GM21390 (cell line): Measurements from ENCODE around the gene NUDT21.
"Not testable (repeated sequence)": the region's sequence is repeated elsewhere in the genome, so short reads cannot be mapped to it uniquely, and the experiment has no call there.

ENCODE experiments used
- ATAC-seq: cut with Tn5 transposase; IDR thresholded peaks from one replicate; pipeline ENCODE4 v1.9.1; 2021; ENCODE audit not compliant: unreplicated experiment

Gene NUDT21

DNA sequence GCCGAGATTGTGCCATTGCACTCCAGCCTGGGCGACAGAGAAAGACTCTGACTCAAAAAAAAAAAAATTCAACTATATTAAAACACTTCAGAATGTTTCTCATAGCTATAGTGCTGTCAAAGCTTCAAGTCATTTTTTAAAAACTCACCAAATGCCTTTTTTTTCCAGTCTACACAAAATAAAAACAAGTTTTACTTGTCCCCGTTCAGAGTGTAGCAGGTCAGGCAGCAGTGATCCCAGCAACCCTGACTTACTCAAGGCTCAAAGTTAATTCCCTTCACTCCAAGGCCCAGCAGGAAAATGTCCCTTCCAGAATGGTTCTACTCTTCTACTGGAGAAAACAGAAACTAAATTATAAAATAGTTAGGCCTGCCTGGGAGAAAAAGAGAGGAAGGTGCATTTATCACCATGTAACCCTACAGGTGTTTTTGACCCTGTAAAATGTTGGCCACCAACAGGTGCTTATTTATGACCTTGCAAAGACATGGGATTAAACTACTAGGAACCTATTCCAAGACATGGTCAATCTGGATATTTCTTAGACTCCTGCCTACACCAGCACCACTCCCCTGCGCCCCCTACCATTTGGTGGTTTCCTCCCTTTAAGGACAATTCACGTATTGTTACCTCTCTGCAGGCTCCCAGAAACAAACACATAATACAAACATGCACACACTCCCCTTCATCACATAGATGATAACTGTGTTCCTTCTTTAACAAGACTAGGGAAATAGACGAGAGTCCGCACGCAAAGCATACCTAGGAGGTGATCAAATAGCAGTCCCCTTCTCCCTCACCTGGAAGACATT is 31.2 kb downstream of the NUDT21 start:
- ATAC-seq = no peak

DNA sequence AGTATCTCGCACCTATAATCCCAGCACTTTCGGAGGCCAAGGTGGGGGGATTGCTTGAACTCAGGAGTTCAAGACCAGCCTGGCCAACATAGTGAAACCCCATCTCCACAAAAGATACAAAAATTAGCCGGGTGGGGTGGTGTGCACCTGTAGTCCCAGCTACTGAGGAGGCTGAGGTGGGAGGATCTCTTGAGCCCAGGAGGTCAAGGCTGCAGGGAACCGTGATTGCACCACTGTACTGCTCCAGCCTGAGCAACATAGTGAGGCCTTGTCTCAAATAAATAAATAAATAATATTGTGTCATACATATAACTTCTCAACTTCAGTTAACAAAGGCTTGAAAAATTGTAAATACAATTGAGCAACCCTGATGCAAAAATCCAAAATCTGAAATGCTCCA is 34.0 kb downstream of the NUDT21 start:
- no peak for ATAC-seq

DNA sequence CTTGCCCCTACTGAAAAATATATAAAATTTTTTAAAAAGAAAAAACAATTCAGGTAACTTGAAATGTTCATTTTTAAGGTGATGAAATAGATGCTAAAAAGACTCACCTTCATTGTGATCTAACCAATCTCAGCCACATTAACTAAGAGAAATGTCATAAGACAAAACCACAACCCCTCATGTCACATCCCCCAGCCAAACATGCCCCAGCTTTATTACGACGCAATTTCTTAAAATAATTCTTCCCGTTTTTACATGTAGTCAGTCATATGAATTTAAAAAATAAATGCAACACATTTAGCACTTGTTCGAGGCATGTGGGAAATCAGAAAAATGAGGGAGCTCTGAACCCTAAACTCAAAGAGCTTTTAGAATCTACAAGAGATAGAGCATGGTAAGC is 35.3 kb downstream of the NUDT21 start:
- no peak for ATAC-seq

DNA sequence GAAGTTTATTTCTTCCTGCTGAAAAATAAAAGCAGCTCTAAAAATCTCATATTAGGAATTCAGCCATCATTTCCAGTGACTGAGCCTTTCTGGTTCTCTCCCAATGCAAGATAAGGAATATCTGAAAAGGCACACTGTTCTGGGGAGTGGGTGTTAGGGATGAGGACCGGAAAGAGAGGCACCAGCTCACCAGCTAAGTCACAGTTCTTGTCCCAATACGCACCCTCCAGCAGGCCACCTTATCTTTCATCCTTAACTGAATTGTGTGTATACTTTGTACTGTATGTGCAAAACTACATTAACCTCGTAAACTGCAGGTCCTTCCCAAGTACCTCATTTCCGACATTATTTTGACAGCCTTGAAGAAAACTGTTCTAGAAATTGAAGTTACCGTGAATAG is 36.8 kb downstream of the NUDT21 start:
- ATAC-seq = no peak

DNA sequence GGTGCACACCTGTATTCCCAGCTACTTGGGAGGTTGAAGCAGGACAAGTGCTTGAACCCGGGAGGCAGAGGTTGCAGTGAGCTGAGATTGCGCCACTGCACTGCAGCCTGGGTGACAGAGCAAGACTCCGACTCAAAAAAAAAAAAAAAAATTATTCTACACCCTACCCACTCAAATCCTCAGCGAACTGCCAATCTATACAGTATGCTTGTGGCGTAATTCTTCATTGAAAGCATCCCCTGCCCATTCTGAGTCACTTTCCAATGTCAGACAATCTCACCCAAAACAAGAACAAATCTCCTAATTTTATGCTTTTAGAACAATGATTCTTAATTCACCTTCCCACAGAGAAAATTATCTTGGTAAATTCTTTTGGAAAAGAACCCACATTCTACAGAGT is 37.8 kb downstream of the NUDT21 start:
- no peak for ATAC-seq

DNA sequence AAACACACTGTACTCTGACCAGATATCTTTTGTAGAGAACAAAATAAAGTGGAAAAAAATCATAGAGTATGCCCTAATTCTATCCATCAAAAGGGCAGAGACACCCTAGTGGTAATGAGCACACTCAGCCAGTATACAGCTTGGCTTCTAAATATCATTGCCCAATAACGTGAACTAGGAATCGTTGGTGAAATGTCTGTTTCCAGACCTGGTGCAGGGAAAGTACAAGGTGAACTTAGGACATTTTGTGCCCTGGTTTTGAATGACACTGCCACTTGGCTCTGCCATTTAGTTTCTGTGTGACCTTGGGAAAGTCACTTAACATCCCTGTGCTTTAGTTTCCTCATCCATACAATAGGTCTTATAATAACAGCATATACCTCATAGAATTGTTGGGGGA is 39.5 kb downstream of the NUDT21 start:
- ATAC-seq = no peak

DNA sequence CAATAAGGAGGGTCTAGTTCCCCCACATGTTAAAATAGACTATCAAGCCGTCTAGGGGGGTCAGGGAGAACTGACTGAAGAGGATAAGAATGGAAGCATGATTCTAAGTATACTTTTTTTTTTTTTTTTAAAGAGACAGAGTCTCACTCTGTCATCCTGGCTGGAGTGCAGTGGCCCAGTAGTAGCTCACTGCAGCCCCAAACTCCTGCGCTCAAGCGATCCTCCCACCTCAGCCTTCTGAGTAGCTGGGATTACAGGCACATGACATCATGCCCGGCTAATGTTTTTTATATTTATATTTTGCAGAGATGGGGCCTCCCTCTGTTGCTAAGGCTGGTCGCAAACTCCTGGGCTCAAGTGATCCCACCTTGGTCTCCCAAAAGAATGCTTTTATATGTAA is 40.0 kb downstream of the NUDT21 start:
- no peak for ATAC-seq

DNA sequence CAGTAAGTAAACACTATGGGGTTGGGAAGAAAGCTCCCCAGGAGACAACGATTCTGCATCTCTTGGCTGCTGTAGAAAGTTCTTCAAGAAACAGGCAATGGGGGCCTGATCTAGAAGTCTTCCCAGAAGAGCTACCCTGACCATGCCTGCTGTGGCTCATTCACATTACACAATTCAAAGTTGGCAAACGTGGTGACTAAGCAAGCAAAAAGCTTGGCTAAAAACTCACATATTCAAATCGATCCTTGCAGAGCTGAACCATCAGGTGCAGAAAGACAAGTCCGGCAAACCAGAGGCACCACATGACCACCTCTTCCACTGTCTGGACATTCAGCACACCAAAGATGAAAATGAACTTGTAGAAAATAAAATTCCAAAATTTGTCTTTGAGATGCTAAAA is 41.9 kb downstream of the NUDT21 start:
- ATAC-seq = no peak

DNA sequence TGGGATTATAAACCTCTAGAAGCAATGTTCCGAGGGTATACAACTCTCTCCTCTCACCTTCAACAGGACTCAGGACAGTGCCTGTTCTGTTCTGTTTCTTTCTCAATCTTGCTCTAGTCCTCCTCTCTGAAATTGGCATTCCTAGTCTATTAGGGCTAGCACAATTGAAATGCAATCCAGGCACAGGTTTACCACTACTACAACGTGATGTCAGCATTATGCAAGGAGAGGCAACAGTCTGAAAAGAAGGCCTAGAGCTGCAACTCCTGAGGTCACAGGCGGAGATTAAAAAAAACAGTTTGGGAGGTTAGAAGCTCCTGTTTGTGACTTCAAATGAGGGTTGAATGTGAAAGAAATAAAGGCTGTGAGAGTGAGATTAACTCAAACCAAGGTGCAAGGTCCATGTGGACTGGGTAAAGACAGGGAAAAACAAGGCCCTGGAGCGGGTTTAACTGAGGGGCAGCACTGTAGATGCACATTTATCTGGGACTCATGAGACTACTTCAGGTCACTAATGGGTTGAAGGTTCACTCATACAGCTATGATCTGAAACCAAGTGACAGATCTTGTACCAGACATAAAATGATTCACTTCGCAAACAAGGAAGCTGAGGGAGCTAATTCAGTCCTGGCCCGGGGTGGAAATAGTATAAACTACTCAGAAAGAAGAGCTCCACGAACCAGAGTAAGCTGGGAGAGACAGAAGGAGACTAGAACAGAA is 42.6 kb downstream of the NUDT21 start:
- no peak for ATAC-seq

DNA sequence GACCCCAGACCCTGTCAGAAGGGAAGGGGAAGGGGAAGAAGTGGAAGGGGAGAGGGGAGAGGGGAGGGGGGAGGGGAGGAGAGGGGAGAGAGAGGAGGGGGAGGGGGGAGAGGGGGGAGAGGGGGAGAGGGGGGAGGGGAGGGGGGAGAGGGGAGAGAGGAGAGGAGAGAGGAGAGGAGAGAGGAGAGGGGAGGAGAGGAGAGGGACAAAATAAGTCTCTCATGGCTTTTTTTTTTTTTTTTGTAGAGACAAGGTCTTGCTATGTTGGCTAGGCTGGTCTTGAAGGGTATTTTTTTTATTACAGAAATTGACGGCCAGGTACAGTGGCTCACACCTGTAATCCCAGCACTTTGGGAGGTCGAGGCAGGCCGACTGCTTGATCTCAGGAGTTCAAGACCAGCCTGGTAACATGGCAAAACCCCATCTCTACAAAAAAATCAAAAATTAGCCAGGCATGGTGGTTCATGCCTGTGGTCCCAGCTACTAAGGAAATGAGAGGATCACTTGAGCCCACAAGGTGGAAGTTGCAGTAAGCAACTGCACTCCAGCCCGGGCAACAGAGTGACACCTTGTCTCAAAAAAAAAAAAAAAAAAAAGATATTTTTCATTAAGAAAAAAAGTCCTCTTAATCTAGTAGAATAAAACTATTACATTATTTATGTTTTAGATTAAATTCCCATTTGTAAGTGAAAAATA is 45.0 kb downstream of the NUDT21 start:
- no peak for ATAC-seq

DNA sequence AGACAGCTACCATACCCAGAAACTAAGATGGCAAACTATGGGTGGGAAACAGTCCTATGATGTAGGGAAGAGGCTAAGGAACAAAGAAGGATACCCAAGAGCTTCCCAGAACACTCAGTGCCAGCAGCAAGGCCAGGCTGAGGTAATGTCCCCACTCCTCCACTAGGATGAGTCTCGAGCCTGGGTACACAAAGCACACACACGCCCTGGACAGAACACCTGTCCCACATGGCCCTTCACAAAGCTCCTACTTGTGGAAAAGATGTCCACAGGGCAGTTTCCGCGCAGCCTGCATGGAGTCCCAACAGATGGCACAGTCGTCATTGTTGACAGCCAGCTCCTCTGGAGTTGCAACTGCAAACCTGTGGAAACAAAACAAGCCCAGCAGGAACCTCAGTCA is 49.6 kb downstream of the NUDT21 start:
- ATAC-seq = no peak

DNA sequence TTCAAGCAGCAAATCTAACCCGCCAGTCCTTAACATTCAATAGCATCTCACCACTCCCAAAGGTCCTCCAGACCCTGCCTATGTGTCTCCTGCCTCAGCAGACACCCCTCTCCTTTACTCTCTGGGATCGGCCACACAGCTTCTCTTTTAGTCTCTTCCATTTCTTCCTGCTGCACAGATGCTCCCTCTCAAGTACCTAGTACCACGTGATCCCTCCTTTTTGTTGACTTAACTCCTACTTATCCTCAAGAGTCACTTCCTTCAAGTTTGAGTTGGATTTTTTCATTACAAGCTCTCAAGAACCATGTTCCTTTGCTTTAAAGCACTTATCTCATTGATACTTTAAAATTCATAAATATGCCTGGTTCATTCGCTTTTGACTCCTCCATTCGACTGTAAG is 50.7 kb downstream of the NUDT21 start:
- ATAC-seq = no peak

DNA sequence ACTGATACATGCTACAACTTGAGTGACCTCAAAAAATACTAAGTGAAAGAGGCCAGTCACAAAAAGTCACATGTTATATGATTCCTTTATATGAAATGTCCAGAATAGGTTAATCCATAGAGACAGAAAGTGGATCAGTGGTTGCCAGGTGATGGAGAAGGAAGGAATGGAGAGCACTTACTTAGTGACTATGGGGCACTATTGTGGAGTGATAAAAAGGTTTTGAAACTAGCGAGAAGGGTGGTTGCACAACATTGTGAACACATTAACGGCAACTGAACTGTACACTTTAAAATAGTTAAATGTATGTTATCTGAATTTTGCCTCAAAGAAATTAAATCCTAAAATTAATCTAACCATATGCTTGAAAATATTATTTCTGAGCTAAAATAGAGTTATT is 51.6 kb downstream of the NUDT21 start:
- no peak for ATAC-seq

DNA sequence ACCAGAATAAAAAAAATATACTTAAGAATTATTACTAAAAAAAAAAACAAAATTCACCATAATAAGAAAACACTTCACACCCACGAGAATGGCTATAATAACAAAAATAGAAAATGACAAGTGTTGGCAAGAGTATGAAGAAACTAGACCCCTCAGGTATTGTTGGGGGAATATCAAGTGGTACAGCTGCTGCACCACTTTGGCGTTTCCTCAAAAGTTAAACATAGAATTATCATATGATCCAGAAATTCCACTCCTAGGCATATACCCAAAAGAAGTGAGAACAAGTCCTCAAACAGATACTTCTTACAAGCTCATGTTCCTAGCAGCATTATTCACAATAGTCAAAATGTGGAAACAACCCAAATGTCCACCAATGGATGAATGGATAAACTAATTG is 52.1 kb downstream of the NUDT21 start:
- no peak for ATAC-seq

DNA sequence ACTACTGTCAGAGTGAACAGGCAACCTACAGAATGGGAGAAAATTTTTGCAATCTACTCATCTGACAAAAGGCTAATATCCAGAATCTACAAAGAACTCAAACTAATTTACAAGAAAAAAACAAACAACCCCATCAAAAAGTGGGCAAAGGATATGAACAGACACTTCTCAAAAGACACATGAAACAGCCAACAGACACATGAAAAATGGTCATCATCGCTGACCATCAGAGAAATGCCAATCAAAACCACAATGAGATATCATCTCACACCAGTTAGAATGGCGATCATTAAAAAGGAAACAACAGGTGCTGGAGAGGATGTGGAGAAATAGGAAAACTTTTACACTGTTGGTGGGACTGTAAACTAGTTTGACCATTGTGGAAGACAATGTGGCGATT is 54.4 kb downstream of the NUDT21 start:
- ATAC-seq = not testable (repeated sequence)

DNA sequence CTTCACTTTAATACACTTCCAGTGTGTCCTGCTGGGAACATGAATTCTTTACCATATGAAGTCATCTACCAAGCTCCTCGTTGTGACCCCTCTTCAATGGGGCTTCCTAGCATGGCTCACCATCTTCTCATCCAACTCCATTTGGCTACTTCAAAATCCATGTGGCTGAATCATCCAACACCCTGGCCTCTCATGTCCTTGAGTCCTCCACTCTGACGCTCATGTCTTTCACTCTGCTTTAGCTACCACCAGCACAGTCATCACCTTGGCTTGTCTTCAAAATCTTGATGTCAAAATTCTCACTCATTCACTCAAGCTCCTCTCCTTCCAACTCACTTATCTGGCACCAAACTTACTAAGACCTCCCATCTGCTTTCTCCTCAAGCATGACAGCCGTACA is 61.6 kb downstream of the NUDT21 start:
- ATAC-seq = no peak

DNA sequence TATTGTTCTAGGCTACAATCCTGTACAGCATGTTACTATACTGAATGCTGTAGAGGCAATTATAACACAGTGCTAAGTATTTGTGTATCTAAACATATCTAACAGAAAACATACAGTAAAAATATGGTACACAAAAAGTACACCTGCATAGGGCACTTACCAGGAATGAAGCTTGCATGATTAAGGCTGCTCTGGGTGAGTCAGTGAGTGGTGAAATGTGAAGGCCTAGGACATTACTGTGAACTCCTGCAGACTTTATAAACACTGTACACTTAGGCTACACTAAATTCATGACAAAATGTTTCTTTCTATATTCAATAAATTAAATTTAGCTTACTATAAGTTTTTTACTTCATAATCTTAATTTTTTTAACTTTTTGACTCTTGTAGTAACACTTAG is 62.9 kb downstream of the NUDT21 start:
- no peak for ATAC-seq

DNA sequence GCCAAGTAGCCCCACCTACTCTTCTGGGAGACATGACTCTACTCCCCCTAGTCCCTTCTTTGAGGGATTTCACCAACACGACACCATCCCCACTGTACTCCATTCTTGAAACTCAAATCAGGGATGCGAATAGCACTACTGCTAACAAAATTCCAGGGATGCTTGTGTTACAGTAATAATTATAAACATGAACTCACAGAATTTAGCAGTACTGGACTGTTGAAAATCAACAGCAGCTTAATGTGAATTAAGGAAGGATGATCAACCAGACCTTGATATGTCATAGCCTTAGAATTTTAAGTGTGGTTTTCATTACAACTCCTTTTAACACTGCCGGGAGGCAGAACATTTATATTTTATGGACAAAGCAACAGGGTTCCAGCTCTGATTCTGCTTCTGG is 63.7 kb downstream of the NUDT21 start:
- ATAC-seq = no peak

DNA sequence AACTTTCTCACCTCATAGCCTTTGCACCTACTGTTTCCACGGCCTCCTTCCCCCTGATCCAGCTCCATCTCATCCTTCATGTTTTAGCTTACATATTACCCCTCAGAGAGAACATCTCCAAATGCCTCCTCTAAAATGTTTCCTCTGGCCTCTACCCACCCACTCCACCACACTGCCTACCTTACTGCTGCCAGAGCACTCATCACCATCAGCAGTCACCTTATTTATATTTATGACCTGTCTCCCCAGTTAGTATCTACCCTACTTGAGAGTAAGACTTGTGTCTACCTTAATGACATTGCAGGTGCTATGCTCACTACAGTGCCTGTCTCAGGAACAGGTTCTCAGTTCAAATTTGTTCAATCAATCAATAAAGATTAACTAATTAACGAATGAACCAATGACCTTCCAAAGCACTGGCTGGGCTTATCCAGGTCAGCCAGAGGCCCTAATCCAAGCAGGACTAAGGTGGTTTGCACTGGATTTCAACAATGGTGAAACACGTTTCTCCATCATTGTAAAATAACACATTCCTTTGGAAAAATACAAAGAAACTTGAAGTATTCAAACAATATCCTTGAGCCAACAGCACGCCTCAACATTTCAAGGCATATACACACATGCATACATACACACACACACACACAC is 66.9 kb downstream of the NUDT21 start:
- ATAC-seq = no peak

DNA sequence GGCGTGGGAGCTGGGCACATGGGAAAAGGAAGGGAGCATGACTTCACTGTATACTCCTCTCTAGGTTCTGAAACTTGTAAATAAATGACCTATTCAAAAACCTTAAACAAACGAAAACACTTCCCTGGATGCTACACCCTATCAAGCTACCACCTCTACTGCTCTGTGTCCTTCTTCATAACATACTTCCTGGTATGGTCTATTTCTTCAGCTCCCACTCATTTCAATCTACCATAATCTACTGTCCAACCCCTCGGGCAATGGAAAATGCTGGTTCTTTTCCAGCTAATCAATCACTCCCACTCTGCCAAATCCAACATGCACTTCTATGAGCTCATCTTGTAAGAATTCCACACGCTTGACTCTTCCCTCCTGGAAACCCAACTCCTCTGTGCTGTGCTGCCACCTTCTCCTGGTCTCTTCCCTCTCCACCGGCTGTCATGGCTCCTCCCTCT is 68.2 kb downstream of the NUDT21 start:
- ATAC-seq = no peak

DNA sequence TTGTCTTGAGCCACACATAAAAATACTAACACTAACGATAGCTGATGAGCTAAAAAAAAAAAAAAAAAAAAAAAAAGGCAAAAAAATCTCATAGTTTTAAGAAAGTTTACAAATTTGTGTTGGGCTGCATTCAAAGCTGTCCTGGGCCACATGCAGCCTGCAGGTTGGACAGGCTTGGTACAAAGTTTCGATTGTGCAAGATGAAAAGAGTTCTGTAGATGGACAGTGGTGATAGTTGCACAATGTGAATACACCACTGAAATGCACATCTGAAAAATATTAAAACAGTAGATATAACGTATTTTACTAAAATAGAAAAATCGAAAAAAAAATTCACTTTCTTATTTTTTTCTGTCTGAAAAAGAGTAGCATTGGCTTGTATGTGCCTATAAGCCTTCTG is 68.7 kb downstream of the NUDT21 start:
- no peak for ATAC-seq
